Gastroesophageal sphincter (tissue), 4 donors: ENCODE measurements around the gene BACH1. TPM values are rescaled to one million over a fixed set of nuclear protein-coding genes. Genes with fewer than 3 reads are reported as not detected.

Experiments used
- ATAC-seq: fragments of 150-250 bp; one replicate; pipeline ENCODE4 v1.9.1; 2016; ENCODE audit warnings: mild to moderate bottlenecking, moderate library complexity
- H3K27ac ChIP-seq, 4 donors: fragments of 200-600 bp; sonication (generic) in 3 of 4; 1 replicate in 3 of 4; 2 replicates in 1 of 4; pipeline ENCODE4 v1.5.1; 2016 to 2019
- H3K27me3 ChIP-seq: fragments of 200-600 bp; sonication (generic); one replicate; pipeline ENCODE4 v1.5.1; 2019
- H3K36me3 ChIP-seq, 2 donors: fragments of 200-600 bp; sonication (generic); one replicate each; pipeline ENCODE4 v1.5.1; 2019; ENCODE audit warnings: control low read depth in 1 of 2
- H3K4me1 ChIP-seq, 3 donors: fragments of 200-600 bp; sonication (generic); 1 replicate in 2 of 3; 2 replicates in 1 of 3; pipeline ENCODE4 v1.5.1; 2016 to 2019; ENCODE audit warnings: control low read depth in 2 of 3
- H3K4me3 ChIP-seq, 2 donors: fragments of 200-600 bp; sonication (generic); one replicate each; pipeline ENCODE4 v1.5.1; 2019; ENCODE audit warnings: mild to moderate bottlenecking in 1 of 2, moderate library complexity in 1 of 2
- H3K9me3 ChIP-seq, 3 donors: fragments of 200-600 bp; sonication (generic); one replicate each; pipeline ENCODE4 v1.5.1; 2017 to 2019; ENCODE audit warnings: control low read depth in 2 of 3
- CTCF ChIP-seq, 4 experiments: fragments of 200-600 bp in 2 of 4; fragments of 450-650 bp in 2 of 4; sonication (generic) in 1 of 4; IDR thresholded peaks; one replicate each; pipeline ENCODE4 v1.5.1; 2017 to 2019; ENCODE audit warnings: antibody characterized with exemption in 4 of 4, mild to moderate bottlenecking in 2 of 4, moderate library complexity in 2 of 4
- EP300 ChIP-seq: sonication (generic); formaldehyde crosslinking; IDR thresholded peaks from one replicate; pipeline ENCODE4 v1.6.1; 2017; ENCODE audit warnings: antibody characterized with exemption, mild to moderate bottlenecking
- POLR2A ChIP-seq, 2 donors: fragments of 450-650 bp; IDR thresholded peaks; one replicate each; pipeline ENCODE4 v1.6.1; 2017; ENCODE audit warnings: antibody characterized with exemption in 2 of 2, mild to moderate bottlenecking in 2 of 2, moderate library complexity in 1 of 2
- POLR2AphosphoS5 ChIP-seq: sonication (generic); formaldehyde crosslinking; IDR thresholded peaks from one replicate; pipeline ENCODE4 v1.6.1; 2017; ENCODE audit warnings: antibody characterized with exemption
- WGBS, 2 donors: methylation state at CpG; one replicate each; pipeline ENCODE4 v1.1.5; 2018; ENCODE audit warnings: low coverage in 1 of 2; 5-methylcytosine and 5-hydroxymethylcytosine counted together
- total RNA-seq, 4 donors: library from RNA; depleted of rRNA; stranded (reverse); fragments of >200 nt; gene quantifications; one replicate each; pipeline ENCODE4 v1.1.0, GENCODE V29; 2016

BACH1 gene
- total RNA-seq, 4 donors from 2014 or later = 43.6 to 60.9 (median 52.3) TPM

- WGBS, 2 donors = 86 to 92% methylated on average over 4 to 5 of the region's 6 CpGs
- H3K27ac ChIP-seq = no peak overlapping the region
- H3K36me3 ChIP-seq = no peaks in the 10 kb centered on the region
- no peak for ATAC-seq
- TF ChIP-seq CTCF (IDR thresholded peaks at IDR 0.05) = no peak
- H3K27me3 ChIP-seq = no peaks in the 10 kb centered on the region
- H3K4me3 ChIP-seq = no peak overlapping the region
- H3K9me3 ChIP-seq = no peaks in the 10 kb centered on the region
- no peaks in the 10 kb centered on the region for H3K4me1 ChIP-seq
Observed at GRCh38 chr21:29379517-29380054, 80.9 kb downstream of the BACH1 start.

GRCh38 chr21:29382030-29382654 is 83.4 kb downstream of the BACH1 start:
- H3K36me3 ChIP-seq = no peaks in the 10 kb centered on the region
- 86 to 89% methylated on average over 4 of the region's 4 CpGs for WGBS, 2 donors
- H3K4me1 ChIP-seq = no peaks in the 10 kb centered on the region
- no peak overlapping the region for H3K4me3 ChIP-seq
- ATAC-seq = no peak
- TF ChIP-seq CTCF (IDR thresholded peaks at IDR 0.05) (no peak), EP300 (no peak), POLR2AphosphoS5 (no peak), POLR2A (IDR thresholded peaks at IDR 0.05) (no peak)
- H3K27me3 ChIP-seq = no peaks in the 10 kb centered on the region
- no peak overlapping the region for H3K27ac ChIP-seq
- no peaks in the 10 kb centered on the region for H3K9me3 ChIP-seq

GRCh38 chr21:29384683-29385359 is 86.1 kb downstream of the BACH1 start:
- no peaks in the 10 kb centered on the region for H3K27me3 ChIP-seq
- no peak overlapping the region for H3K4me3 ChIP-seq
- no peak overlapping the region for H3K27ac ChIP-seq
- H3K9me3 ChIP-seq = no peaks in the 10 kb centered on the region
- no peak for TF ChIP-seq EP300
- no peak for TF ChIP-seq POLR2A (IDR thresholded peaks at IDR 0.05)
- no peak for TF ChIP-seq CTCF (IDR thresholded peaks at IDR 0.05)
- TF ChIP-seq POLR2AphosphoS5 = no peak
- no peak for ATAC-seq
- no peaks in the 10 kb centered on the region for H3K36me3 ChIP-seq
- no peaks in the 10 kb centered on the region for H3K4me1 ChIP-seq
- WGBS, 2 donors = 56 to 65% methylated on average over 2 of the region's 2 CpGs

- no peaks in the 10 kb centered on the region for H3K27me3 ChIP-seq
- no peak for ATAC-seq
- 82 to 91% methylated on average over 5 to 6 of the region's 6 CpGs for WGBS, 2 donors
- H3K36me3 ChIP-seq = no peaks in the 10 kb centered on the region
- H3K9me3 ChIP-seq = no peaks in the 10 kb centered on the region
- no peak overlapping the region for H3K4me3 ChIP-seq
- no peak for TF ChIP-seq EP300
- TF ChIP-seq POLR2A (IDR thresholded peaks at IDR 0.05) = no peak
- no peak for TF ChIP-seq POLR2AphosphoS5
- TF ChIP-seq CTCF (IDR thresholded peaks at IDR 0.05) = no peak
- no peak overlapping the region for H3K27ac ChIP-seq
- no peaks in the 10 kb centered on the region for H3K4me1 ChIP-seq
Observed at GRCh38 chr21:29385934-29386520, 87.3 kb downstream of the BACH1 start.
